Small intestine (tissue), 7 donors: Measurements from ENCODE around the gene PXMP4. TPM values are rescaled to one million over a fixed set of nuclear protein-coding genes. Genes with fewer than 3 reads are reported as not detected.

Source experiments
- DNase-seq, 2 donors: peaks; one replicate each; pipeline versions ENCODE4 v3.0.0 to v3.0.0-alpha.2; 2013
- FAIRE-seq: peaks from 2 replicates; lab custom pipeline; 2012; peaks lifted over from hg19 to GRCh38; lab: Jason Lieb, UNC
- H3K27ac ChIP-seq, 3 donors: one replicate each; pipeline ENCODE4 v1.5.1; 2013; ENCODE audit warnings: low read length in 2 of 3, mild to moderate bottlenecking in 2 of 3, control low read depth in 1 of 3, inconsistent platforms in 1 of 3, low read depth in 1 of 3, moderate library complexity in 1 of 3
- H3K27me3 ChIP-seq, 3 donors: one replicate each; pipeline ENCODE4 v1.6.1; 2013; ENCODE audit warnings: low read length in 3 of 3, inconsistent platforms in 1 of 3; ENCODE audit not compliant: control insufficient read depth in 3 of 3, insufficient read depth in 3 of 3
- H3K36me3 ChIP-seq, 3 donors: one replicate each; pipeline ENCODE4 v1.6.1; 2013; ENCODE audit warnings: low read length in 3 of 3, inconsistent platforms in 1 of 3, low read depth in 1 of 3, mild to moderate bottlenecking in 1 of 3, moderate library complexity in 1 of 3; ENCODE audit not compliant: control insufficient read depth in 3 of 3, insufficient read depth in 2 of 3
- H3K4me1 ChIP-seq, 3 donors: one replicate each; pipeline ENCODE4 v1.6.1; 2013; ENCODE audit warnings: low read length in 2 of 3, inconsistent platforms in 1 of 3, low read depth in 1 of 3, mild to moderate bottlenecking in 1 of 3, moderate library complexity in 1 of 3; ENCODE audit not compliant: control insufficient read depth in 3 of 3, insufficient read depth in 2 of 3
- H3K4me3 ChIP-seq, 3 donors: one replicate each; pipeline ENCODE4 v1.5.1; 2013; ENCODE audit warnings: low read length in 3 of 3, control low read depth in 1 of 3, inconsistent platforms in 1 of 3, low read depth in 1 of 3, mild to moderate bottlenecking in 1 of 3, moderate library complexity in 1 of 3
- H3K9me3 ChIP-seq, 2 donors: one replicate each; pipeline ENCODE4 v1.6.1; 2013; ENCODE audit warnings: low read depth in 1 of 2, low read length in 1 of 2; ENCODE audit not compliant: control insufficient read depth in 2 of 2, insufficient read depth in 1 of 2
- WGBS, 3 donors: extraction: QIAGEN DNeasy Blood & Tissue Kit; methylation state at CpG; one replicate each; pipeline ENCODE4 v1.1.7; 2013; 5-methylcytosine and 5-hydroxymethylcytosine counted together
- polyA plus RNA-seq, 4 donors: library from polyadenylated mRNA; stranded (reverse) in 3 of 4; unstranded in 1 of 4; fragments of 200-250 nt in 3 of 4; fragments of 120-200 nt in 1 of 4; gene quantifications; one replicate each; pipeline versions ENCODE4 v1.2.1 to v1.2.3, GENCODE V29; 2013
- donor health status: healthy with polysubstance abuse.
- donor health status: control.
- donor health status: control.
- donor health status: Bipolar disorder and iron deficiency.
- donor health status: healthy.

PXMP4 gene
- polyA plus RNA-seq, 4 donors = 5.4 to 8.7 (median 7.8) TPM

GRCh38 chr20:33744181-33744580, 24.1 kb upstream of the PXMP4 start:
- Histone ChIP-seq H3K27me3 (no peaks in the 10 kb centered on the region), H3K9me3 (peaks cover 0 to 2% of the 10 kb centered on the region in 2 donors), H3K36me3 (peaks cover 0 to 6% (median 0%) of the 10 kb centered on the region in 3 donors), H3K4me3 (no peak overlapping the region), H3K4me1 (peaks cover 0 to 12% (median 0%) of the 10 kb centered on the region in 3 donors), H3K27ac (no peak overlapping the region)
- WGBS, 3 donors = 87 to 89% (median 88%) methylated on average over 3 of the region's 3 CpGs
- DNase-seq = no peak
- FAIRE-seq = no peak

GRCh38 chr20:33740189-33740588, 20.1 kb upstream of the PXMP4 start:
- Histone ChIP-seq H3K9me3 (peaks cover 3 to 30% of the 10 kb centered on the region in 2 donors), H3K36me3 (no peaks in the 10 kb centered on the region), H3K27ac (no peak overlapping the region), H3K27me3 (no peaks in the 10 kb centered on the region), H3K4me3 (no peak overlapping the region), H3K4me1 (peaks cover 0 to 14% (median 0%) of the 10 kb centered on the region in 3 donors)
- no peak for DNase-seq
- WGBS, 3 donors = 94 to 100% (median 95%) methylated on average over 1 of the region's 1 CpG
- no peak for FAIRE-seq

- Histone ChIP-seq H3K9me3 (peaks cover 3 to 31% of the 10 kb centered on the region in 2 donors), H3K27ac (peak overlapping the region in 1 of 3 donors; percentile 45), H3K4me1 (peaks cover 0 to 14% (median 0%) of the 10 kb centered on the region in 3 donors), H3K27me3 (no peaks in the 10 kb centered on the region), H3K4me3 (no peak overlapping the region), H3K36me3 (no peaks in the 10 kb centered on the region)
- DNase-seq = peak; percentile 67 to 73
- FAIRE-seq = no peak
- 54 to 71% (median 61%) methylated on average over 7 of the region's 7 CpGs for WGBS, 3 donors
These were observed 19.4 kb upstream of the PXMP4 start for GRCh38 chr20:33739493-33739892.

- DNase-seq (no peak), FAIRE-seq (no peak)
- peaks cover 0 to 31% (median 0%) of the 10 kb centered on the region in 3 donors for H3K4me1 ChIP-seq
- no peaks in the 10 kb centered on the region for H3K36me3 ChIP-seq
- no peaks in the 10 kb centered on the region for H3K27me3 ChIP-seq
- WGBS, 3 donors = 95 to 98% (median 98%) methylated on average over 3 of the region's 3 CpGs
- no peak overlapping the region for H3K27ac ChIP-seq
- H3K9me3 ChIP-seq = peaks cover 3 to 31% of the 10 kb centered on the region in 2 donors
- no peak overlapping the region for H3K4me3 ChIP-seq
These were observed 16.9 kb upstream of the PXMP4 start for GRCh38 chr20:33736962-33737361.

- WGBS, 3 donors = 33 to 38% (median 38%) methylated on average over 6 of the region's 6 CpGs
- Histone ChIP-seq H3K36me3 (no peaks in the 10 kb centered on the region), H3K4me3 (no peak overlapping the region), H3K27me3 (no peaks in the 10 kb centered on the region), H3K4me1 (peaks cover 0 to 25% (median 3%) of the 10 kb centered on the region in 3 donors), H3K27ac (peak overlapping the region; percentile 86 to 95 (median 92)), H3K9me3 (peaks cover 3 to 27% of the 10 kb centered on the region in 2 donors)
- DNase-seq = peak; percentile 76 to 91
- FAIRE-seq = no peak
These were observed 13.8 kb upstream of the PXMP4 start for GRCh38 chr20:33733654-33734576.

GRCh38 chr20:33732166-33732970, 12.3 kb upstream of the PXMP4 start:
- peaks cover 3 to 21% of the 10 kb centered on the region in 2 donors for H3K9me3 ChIP-seq
- H3K4me3 ChIP-seq = peak overlapping the region; percentile 31 to 67 (median 61)
- H3K4me1 ChIP-seq = peaks cover 0 to 25% (median 3%) of the 10 kb centered on the region in 3 donors
- no peaks in the 10 kb centered on the region for H3K27me3 ChIP-seq
- peak in 1 of 2 donors; percentile 87 for DNase-seq
- H3K27ac ChIP-seq = peak overlapping the region; percentile 86 to 95 (median 92)
- FAIRE-seq = no peak
- 1 to 2% (median 1%) methylated on average over 47 to 68 of the region's 68 CpGs for WGBS, 3 donors
- no peaks in the 10 kb centered on the region for H3K36me3 ChIP-seq

- peak in 1 of 2 donors; percentile 96 for DNase-seq
- Histone ChIP-seq H3K36me3 (no peaks in the 10 kb centered on the region), H3K27ac (peak within 1 kb of the TSS; percentile 86 to 95 (median 94)), H3K4me1 (peaks cover 0 to 25% (median 3%) of the 10 kb centered on the region in 3 donors), H3K9me3 (peaks cover under 1 to 15% of the 10 kb centered on the region in 2 donors), H3K4me3 (peak within 1 kb of the TSS; percentile 31 to 67 (median 61)), H3K27me3 (no peaks in the 10 kb centered on the region)
- FAIRE-seq = no peak
- WGBS, 3 donors = 2 to 3% (median 3%) methylated on average over 38 to 57 of the region's 57 CpGs
These were observed 11.6 kb upstream of the PXMP4 start, which contains the start of gene ZNF341 for GRCh38 chr20:33731693-33732165. ZNF341 (plus strand) TSS chr20:33731996; CDS start chr20:33732022, 26 bp downstream.
